HEK293 (cell line): ENCODE measurements around the gene ABR.

Experiments
- CTCF ChIA-PET: fragments of 350-600 bp; formaldehyde crosslinking; extraction: SDS; loops from one replicate; lab custom pipeline; 2021; ENCODE audit warnings: antibody characterized with exemption; lab: Yijun Ruan, JAX
- POLR2A ChIA-PET: fragments of 300-600 bp; formaldehyde crosslinking; extraction: SDS; loops from one replicate; lab custom pipeline; 2020; ENCODE audit warnings: antibody characterized with exemption, inconsistent platforms; lab: Yijun Ruan, JAX
- H3K27ac ChIP-seq: fragments of 200-500 bp; sonication (Bioruptor generic); 2 replicates; pipeline ENCODE4 v1.5.1; 2014; ENCODE audit warnings: low read depth, low read length, control low read depth, inconsistent platforms; ENCODE audit errors: extremely low read depth
- H3K36me3 ChIP-seq, 2 experiments: fragments of 200-500 bp in 1 of 2; sonication (Bioruptor generic) in 1 of 2; 1 replicate in 1 of 2; 2 replicates in 1 of 2; pipeline ENCODE4 v1.5.1; 2014 to 2017; ENCODE audit warnings: inconsistent platforms in 2 of 2, low read length in 2 of 2; ENCODE audit not compliant: control insufficient read depth in 2 of 2, insufficient read depth in 1 of 2
- H3K4me1 ChIP-seq: fragments of 200-500 bp; sonication (Bioruptor generic); 2 replicates; pipeline ENCODE4 v1.5.1; 2014; ENCODE audit warnings: mild to moderate bottlenecking, low read length, inconsistent platforms; ENCODE audit not compliant: control insufficient read depth, insufficient read depth
- H3K4me3 ChIP-seq: 2 replicates; pipeline ENCODE4 v1.5.1; 2011; ENCODE audit warnings: low read depth, mild to moderate bottlenecking, control low read depth, low read length, moderate library complexity
- H3K9me3 ChIP-seq: fragments of 200-500 bp; sonication (Bioruptor generic); 2 replicates; pipeline ENCODE4 v1.5.1; 2014; ENCODE audit warnings: low read depth, low read length, inconsistent platforms; ENCODE audit not compliant: control insufficient read depth, insufficient read depth
- BCL11B ChIP-seq: fragments of 450-650 bp; formaldehyde crosslinking; IDR thresholded peaks from 2 replicates; pipeline ENCODE4 v1.5.1; 2016; ENCODE audit warnings: low read depth, missing biosample characterization, missing genetic modification characterization
- KLF10 ChIP-seq: fragments of 450-650 bp; IDR thresholded peaks from 2 replicates; pipeline ENCODE4 v1.5.1; 2018; ENCODE audit warnings: missing biosample characterization, mild to moderate bottlenecking, missing genetic modification characterization
- MZF1 ChIP-seq: fragments of 450-650 bp; formaldehyde crosslinking; IDR thresholded peaks from 2 replicates; pipeline ENCODE4 v1.5.1; 2017; ENCODE audit warnings: missing biosample characterization, missing genetic modification characterization, borderline replicate concordance
- SCRT1 ChIP-seq: fragments of 450-650 bp; formaldehyde crosslinking; IDR thresholded peaks from 2 replicates; pipeline ENCODE4 v1.5.1; 2016; ENCODE audit warnings: missing biosample characterization, missing genetic modification characterization, borderline replicate concordance
- SP2 ChIP-seq: fragments of 450-650 bp; formaldehyde crosslinking; IDR thresholded peaks from 2 replicates; pipeline ENCODE4 v1.5.1; 2016; ENCODE audit warnings: missing biosample characterization, missing genetic modification characterization
- SP3 ChIP-seq: fragments of 450-650 bp; formaldehyde crosslinking; IDR thresholded peaks from 2 replicates; pipeline ENCODE4 v1.5.1; 2016; ENCODE audit warnings: missing biosample characterization, missing genetic modification characterization
- YY2 ChIP-seq: fragments of 450-650 bp; formaldehyde crosslinking; IDR thresholded peaks from 2 replicates; pipeline ENCODE4 v1.5.1; 2016; ENCODE audit warnings: missing biosample characterization, missing genetic modification characterization
- ZBTB21 ChIP-seq: fragments of 450-650 bp; formaldehyde crosslinking; IDR thresholded peaks from 2 replicates; pipeline ENCODE4 v1.5.1; 2017; ENCODE audit warnings: missing biosample characterization, missing genetic modification characterization
- ZIC2 ChIP-seq: fragments of 450-650 bp; formaldehyde crosslinking; IDR thresholded peaks from 2 replicates; pipeline ENCODE4 v1.5.1; 2016; ENCODE audit warnings: missing biosample characterization, missing genetic modification characterization
- ZNF114 ChIP-seq: fragments of 450-650 bp; formaldehyde crosslinking; IDR thresholded peaks from 2 replicates; pipeline ENCODE4 v1.5.0; 2017; ENCODE audit warnings: missing biosample characterization, missing genetic modification characterization
- ZNF146 ChIP-seq: fragments of 450-650 bp; formaldehyde crosslinking; IDR thresholded peaks from 2 replicates; pipeline ENCODE4 v1.5.1; 2016; ENCODE audit warnings: missing biosample characterization, missing genetic modification characterization
- ZNF175 ChIP-seq: fragments of 450-650 bp; formaldehyde crosslinking; IDR thresholded peaks from 2 replicates; pipeline ENCODE4 v1.5.1; 2016; ENCODE audit warnings: missing biosample characterization, missing genetic modification characterization
- ZNF19 ChIP-seq: fragments of 450-650 bp; formaldehyde crosslinking; IDR thresholded peaks from 2 replicates; pipeline ENCODE4; 2016; ENCODE audit warnings: missing biosample characterization, missing genetic modification characterization, low read depth
- ZNF23 ChIP-seq: fragments of 450-650 bp; formaldehyde crosslinking; IDR thresholded peaks from 2 replicates; pipeline ENCODE4 v1.5.1; 2016; ENCODE audit warnings: missing biosample characterization, missing genetic modification characterization, borderline replicate concordance
- ZNF248 ChIP-seq: fragments of 450-650 bp; formaldehyde crosslinking; IDR thresholded peaks from 2 replicates; pipeline ENCODE4 v1.5.1; 2017; ENCODE audit warnings: missing biosample characterization, missing genetic modification characterization
- ZNF274 ChIP-seq, 2 experiments: fragments of 200-500 bp in 1 of 2; fragments of 450-650 bp in 1 of 2; sonication (Bioruptor generic) in 1 of 2; formaldehyde crosslinking in 1 of 2; IDR thresholded peaks; 2 replicates each; pipeline versions ENCODE4 v1.5.1 to v1.6.1; 2014 to 2016; ENCODE audit warnings: borderline replicate concordance in 1 of 2, inconsistent platforms in 1 of 2, low read length in 1 of 2, missing biosample characterization in 1 of 2, missing genetic modification characterization in 1 of 2
- ZNF416 ChIP-seq: fragments of 450-650 bp; formaldehyde crosslinking; IDR thresholded peaks from 2 replicates; pipeline ENCODE4 v1.5.1; 2016; ENCODE audit warnings: missing biosample characterization, missing genetic modification characterization
- ZNF596 ChIP-seq: fragments of 450-650 bp; IDR thresholded peaks from 2 replicates; pipeline ENCODE4 v1.5.0; 2018; ENCODE audit warnings: missing biosample characterization, mild to moderate bottlenecking, missing genetic modification characterization, moderate library complexity
- ZNF664 ChIP-seq: fragments of 450-650 bp; formaldehyde crosslinking; IDR thresholded peaks from 2 replicates; pipeline ENCODE4 v1.5.1; 2016; ENCODE audit warnings: missing biosample characterization, missing genetic modification characterization
- ZNF768 ChIP-seq: fragments of 450-650 bp; formaldehyde crosslinking; IDR thresholded peaks from 2 replicates; pipeline ENCODE4 v1.5.1; 2018; ENCODE audit warnings: missing biosample characterization, mild to moderate bottlenecking, missing genetic modification characterization
- TF ChIP-seq, protein P1 (sequence below): fragments of 450-650 bp; formaldehyde crosslinking; optimal IDR thresholded peaks from 2 replicates; pipeline ENCODE3; 2016; ENCODE audit warnings: missing biosample characterization, mild to moderate bottlenecking, missing genetic modification characterization
- TF ChIP-seq, protein P2 (sequence below): fragments of 450-650 bp; formaldehyde crosslinking; IDR thresholded peaks from 2 replicates; pipeline ENCODE4 v1.5.1; 2016; ENCODE audit warnings: missing biosample characterization, missing genetic modification characterization, borderline replicate concordance
- TF ChIP-seq, protein P3 (sequence below): fragments of 450-650 bp; formaldehyde crosslinking; IDR thresholded peaks from 2 replicates; pipeline ENCODE4 v1.5.1; 2016; ENCODE audit warnings: missing biosample characterization, missing genetic modification characterization
- TF ChIP-seq, protein P4 (sequence below): fragments of 450-650 bp; formaldehyde crosslinking; IDR thresholded peaks from 2 replicates; pipeline ENCODE4 v1.5.1; 2016; ENCODE audit warnings: missing biosample characterization, missing genetic modification characterization, low read depth

The ABR gene

DNA sequence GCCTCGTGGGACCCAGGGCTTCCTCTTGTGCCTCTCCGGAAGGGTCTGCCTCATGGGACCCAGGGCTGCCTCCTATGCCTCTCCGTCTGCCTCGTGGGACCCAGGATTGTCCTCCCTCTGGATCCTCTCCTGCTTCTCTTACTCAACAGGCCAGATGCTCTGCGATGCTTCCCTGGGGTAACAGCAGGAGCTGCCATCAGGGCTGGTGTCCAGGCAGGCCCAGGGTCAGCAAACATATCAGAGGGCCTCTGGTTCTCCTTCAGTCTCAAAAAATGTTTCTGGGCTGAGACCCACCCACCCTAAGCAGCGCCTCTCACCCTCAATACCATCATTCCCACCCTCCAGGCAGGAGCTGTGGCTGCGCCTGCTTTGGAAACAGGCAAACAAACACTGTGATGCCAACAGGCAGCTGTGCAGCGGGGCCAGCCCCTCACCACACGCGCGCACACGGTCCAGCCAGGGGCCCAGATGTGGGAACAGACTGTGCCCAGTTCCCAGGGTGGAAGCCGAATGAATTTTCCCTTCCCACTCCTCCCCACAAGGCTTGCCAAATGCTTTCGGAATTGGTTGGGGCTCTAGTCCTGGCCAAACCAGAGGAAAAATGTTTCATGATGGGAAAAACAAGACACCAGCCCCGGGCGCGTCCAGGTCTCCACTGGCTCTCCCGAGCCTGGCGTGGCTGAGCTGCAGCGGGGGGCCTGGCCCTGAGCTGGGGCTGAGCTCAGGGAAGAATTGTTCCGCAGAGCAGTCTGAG is 171.6 kb downstream of the ABR start:
- CTCF ChIA-PET: interaction anchor here (0.7 to 1.2 kb wide), 3 partner anchors 12 to 50 kb away, joined by 3 read pairs; partner anchors contain the start of gene TIMM22
- Histone ChIP-seq H3K27ac (no peak overlapping the region), H3K9me3 (no peaks in the 10 kb centered on the region), H3K4me1 (no peaks in the 10 kb centered on the region), H3K36me3 (peaks cover 0 to 89% of the 10 kb centered on the region in 2 experiments; a peak in 2 of 3 replicates), H3K4me3 (no peak overlapping the region)
- TF ChIP-seq, protein P1, sequence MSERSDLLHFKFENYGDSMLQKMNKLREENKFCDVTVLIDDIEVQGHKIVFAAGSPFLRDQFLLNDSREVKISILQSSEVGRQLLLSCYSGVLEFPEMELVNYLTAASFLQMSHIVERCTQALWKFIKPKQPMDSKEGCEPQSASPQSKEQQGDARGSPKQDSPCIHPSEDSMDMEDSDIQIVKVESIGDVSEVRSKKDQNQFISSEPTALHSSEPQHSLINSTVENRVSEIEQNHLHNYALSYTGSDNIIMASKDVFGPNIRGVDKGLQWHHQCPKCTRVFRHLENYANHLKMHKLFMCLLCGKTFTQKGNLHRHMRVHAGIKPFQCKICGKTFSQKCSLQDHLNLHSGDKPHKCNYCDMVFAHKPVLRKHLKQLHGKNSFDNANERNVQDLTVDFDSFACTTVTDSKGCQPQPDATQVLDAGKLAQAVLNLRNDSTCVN (tag by site-specific recombination): no peak
- TF ChIP-seq ZNF114 (tag by site-specific recombination) (no peak), ZNF146 (tag by site-specific recombination) (no peak), ZNF274 (IDR thresholded peaks at IDR 0.05; ENCODE audit: low read length) (no peak), ZNF274 (tag by site-specific recombination; IDR thresholded peaks at IDR 0.05; ENCODE audit: borderline replicate concordance) (no peak), KLF10 (no peak), SP2 (tag by site-specific recombination) (no peak), MZF1 (tag by site-specific recombination) (no peak), ZNF596 (no peak)
- POLR2A ChIA-PET: interaction anchor here (0.6 to 1.5 kb wide), 2 partner anchors 12 to 24 kb away, joined by 4 to 7 read pairs; partner anchors contain the start of gene TIMM22

DNA sequence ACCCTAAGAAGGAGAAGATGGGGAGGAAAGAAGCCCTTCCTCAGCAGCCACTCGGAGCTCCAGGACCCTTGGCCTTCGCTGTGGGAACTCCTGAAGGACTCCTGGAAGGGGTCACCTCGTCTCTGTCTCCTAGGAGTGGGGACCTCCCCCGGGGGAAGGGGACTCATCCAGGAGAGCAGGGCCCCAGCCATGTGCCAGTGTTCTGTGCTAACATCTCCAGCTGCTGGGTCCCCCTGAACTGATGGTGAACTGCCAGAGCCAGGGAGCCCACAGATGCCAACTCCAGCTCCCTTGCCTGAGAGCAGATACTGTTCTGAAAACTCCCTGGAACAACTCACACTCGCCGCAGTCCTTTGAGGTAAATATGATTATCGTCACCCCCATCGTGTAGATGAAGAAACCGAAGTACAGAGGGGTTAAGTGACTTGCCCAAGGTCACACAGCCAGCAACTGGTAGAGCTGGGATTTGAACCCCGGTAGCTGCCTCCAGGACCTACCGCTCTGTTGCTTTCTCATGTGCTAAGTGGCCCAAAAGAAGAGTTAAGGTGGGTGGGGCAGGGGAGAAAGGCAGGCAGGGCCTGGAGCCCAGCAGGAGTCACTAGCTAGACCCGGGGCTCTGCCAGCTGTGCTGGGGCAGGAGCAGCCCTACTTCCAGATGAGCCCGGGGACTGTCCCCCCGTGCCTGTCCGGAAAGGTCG is 172.3 kb downstream of the ABR start:
- CTCF ChIA-PET: interaction anchor here (0.8 to 1.2 kb wide), 3 partner anchors 8 to 49 kb away, joined by 3 read pairs; partner anchors contain the start of gene TIMM22
- H3K4me3 ChIP-seq: no peak overlapping the region
- no peak for TF ChIP-seq SCRT1
- TF ChIP-seq ZNF596: no peak
- TF ChIP-seq ZNF248 (tag by site-specific recombination): no peak
- TF ChIP-seq ZNF19 (tag by site-specific recombination): no peak
- TF ChIP-seq, protein P2, sequence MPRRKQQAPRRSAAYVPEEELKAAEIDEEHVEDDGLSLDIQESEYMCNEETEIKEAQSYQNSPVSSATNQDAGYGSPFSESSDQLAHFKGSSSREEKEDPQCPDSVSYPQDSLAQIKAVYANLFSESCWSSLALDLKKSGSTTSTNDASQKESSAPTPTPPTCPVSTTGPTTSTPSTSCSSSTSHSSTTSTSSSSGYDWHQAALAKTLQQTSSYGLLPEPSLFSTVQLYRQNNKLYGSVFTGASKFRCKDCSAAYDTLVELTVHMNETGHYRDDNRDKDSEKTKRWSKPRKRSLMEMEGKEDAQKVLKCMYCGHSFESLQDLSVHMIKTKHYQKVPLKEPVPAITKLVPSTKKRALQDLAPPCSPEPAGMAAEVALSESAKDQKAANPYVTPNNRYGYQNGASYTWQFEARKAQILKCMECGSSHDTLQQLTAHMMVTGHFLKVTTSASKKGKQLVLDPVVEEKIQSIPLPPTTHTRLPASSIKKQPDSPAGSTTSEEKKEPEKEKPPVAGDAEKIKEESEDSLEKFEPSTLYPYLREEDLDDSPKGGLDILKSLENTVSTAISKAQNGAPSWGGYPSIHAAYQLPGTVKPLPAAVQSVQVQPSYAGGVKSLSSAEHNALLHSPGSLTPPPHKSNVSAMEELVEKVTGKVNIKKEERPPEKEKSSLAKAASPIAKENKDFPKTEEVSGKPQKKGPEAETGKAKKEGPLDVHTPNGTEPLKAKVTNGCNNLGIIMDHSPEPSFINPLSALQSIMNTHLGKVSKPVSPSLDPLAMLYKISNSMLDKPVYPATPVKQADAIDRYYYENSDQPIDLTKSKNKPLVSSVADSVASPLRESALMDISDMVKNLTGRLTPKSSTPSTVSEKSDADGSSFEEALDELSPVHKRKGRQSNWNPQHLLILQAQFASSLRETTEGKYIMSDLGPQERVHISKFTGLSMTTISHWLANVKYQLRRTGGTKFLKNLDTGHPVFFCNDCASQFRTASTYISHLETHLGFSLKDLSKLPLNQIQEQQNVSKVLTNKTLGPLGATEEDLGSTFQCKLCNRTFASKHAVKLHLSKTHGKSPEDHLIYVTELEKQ (tag by site-specific recombination): no peak
- TF ChIP-seq, protein P3, sequence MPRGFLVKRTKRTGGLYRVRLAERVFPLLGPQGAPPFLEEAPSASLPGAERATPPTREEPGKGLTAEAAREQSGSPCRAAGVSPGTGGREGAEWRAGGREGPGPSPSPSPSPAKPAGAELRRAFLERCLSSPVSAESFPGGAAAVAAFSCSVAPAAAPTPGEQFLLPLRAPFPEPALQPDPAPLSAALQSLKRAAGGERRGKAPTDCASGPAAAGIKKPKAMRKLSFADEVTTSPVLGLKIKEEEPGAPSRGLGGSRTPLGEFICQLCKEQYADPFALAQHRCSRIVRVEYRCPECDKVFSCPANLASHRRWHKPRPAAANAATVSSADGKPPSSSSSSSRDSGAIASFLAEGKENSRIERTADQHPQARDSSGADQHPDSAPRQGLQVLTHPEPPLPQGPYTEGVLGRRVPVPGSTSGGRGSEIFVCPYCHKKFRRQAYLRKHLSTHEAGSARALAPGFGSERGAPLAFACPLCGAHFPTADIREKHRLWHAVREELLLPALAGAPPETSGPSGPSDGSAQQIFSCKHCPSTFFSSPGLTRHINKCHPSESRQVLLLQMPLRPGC (tag by site-specific recombination): no peak
- TF ChIP-seq, protein P4, sequence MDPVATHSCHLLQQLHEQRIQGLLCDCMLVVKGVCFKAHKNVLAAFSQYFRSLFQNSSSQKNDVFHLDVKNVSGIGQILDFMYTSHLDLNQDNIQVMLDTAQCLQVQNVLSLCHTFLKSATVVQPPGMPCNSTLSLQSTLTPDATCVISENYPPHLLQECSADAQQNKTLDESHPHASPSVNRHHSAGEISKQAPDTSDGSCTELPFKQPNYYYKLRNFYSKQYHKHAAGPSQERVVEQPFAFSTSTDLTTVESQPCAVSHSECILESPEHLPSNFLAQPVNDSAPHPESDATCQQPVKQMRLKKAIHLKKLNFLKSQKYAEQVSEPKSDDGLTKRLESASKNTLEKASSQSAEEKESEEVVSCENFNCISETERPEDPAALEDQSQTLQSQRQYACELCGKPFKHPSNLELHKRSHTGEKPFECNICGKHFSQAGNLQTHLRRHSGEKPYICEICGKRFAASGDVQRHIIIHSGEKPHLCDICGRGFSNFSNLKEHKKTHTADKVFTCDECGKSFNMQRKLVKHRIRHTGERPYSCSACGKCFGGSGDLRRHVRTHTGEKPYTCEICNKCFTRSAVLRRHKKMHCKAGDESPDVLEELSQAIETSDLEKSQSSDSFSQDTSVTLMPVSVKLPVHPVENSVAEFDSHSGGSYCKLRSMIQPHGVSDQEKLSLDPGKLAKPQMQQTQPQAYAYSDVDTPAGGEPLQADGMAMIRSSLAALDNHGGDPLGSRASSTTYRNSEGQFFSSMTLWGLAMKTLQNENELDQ: no peak
- TF ChIP-seq ZNF416 (tag by site-specific recombination): no peak
- TF ChIP-seq ZNF664 (tag by site-specific recombination): no peak
- TF ChIP-seq YY2: no peak
- no peak for TF ChIP-seq ZNF768
- no peak for TF ChIP-seq ZNF175 (tag by site-specific recombination)
- no peak for TF ChIP-seq ZBTB21 (tag by site-specific recombination)
- TF ChIP-seq SP3 (tag by site-specific recombination): no peak
- no peak for TF ChIP-seq ZNF23 (tag by site-specific recombination)
- no peak for TF ChIP-seq BCL11B (tag by site-specific recombination)
- no peak for TF ChIP-seq ZIC2 (tag by site-specific recombination)
- TF ChIP-seq, all 188 proteins: peak for 0
- Histone ChIP-seq H3K36me3 (peaks cover 1 to 93% of the 10 kb centered on the region in 2 experiments), H3K27ac (no peak overlapping the region), H3K9me3 (no peaks in the 10 kb centered on the region), H3K4me1 (no peaks in the 10 kb centered on the region)
- POLR2A ChIA-PET: interaction anchor here (0.6 to 1.5 kb wide), 2 partner anchors 11 to 23 kb away, joined by 4 to 7 read pairs; partner anchors contain the start of gene TIMM22
